Heart right ventricle (tissue), 16 donors: Measurements from ENCODE around the gene DBR1. TPM values are rescaled to one million over a fixed set of nuclear protein-coding genes. Genes with fewer than 3 reads are reported as not detected.

ENCODE experiments used
- ATAC-seq, 8 donors: fragments of 200-7000 bp; cut with Tn5 transposase; one replicate each; pipeline ENCODE4 v1.9.1; 2020; ENCODE audit warnings: mild to moderate bottlenecking in 8 of 8, moderate library complexity in 8 of 8, moderate number of reproducible peaks in 1 of 8
- DNase-seq, 2 donors: peaks; one replicate each; pipeline ENCODE4 v3.0.0-alpha.2; 2020
- H3K27ac ChIP-seq, 10 donors: fragments of 200-600 bp; sonication (generic) in 2 of 10; one replicate each; pipeline versions ENCODE4 v1.5.0 to v1.8.0; 2020 to 2022; ENCODE audit warnings: mild to moderate bottlenecking in 3 of 10
- H3K27me3 ChIP-seq, 7 donors: fragments of 200-600 bp; one replicate each; pipeline ENCODE4 v1.8.0; 2021 to 2022; ENCODE audit warnings: mild to moderate bottlenecking in 2 of 7
- H3K36me3 ChIP-seq, 9 donors: fragments of 200-600 bp; sonication (generic) in 1 of 9; one replicate each; pipeline versions ENCODE4 v1.5.0 to v1.8.0; 2020 to 2022; ENCODE audit warnings: mild to moderate bottlenecking in 2 of 9
- H3K4me1 ChIP-seq, 9 donors: fragments of 200-600 bp; sonication (generic) in 1 of 9; one replicate each; pipeline versions ENCODE4 v1.5.0 to v1.8.0; 2020 to 2022; ENCODE audit warnings: mild to moderate bottlenecking in 4 of 9
- H3K4me3 ChIP-seq, 10 donors: fragments of 200-600 bp; sonication (generic) in 2 of 10; one replicate each; pipeline versions ENCODE4 v1.5.0 to v1.8.0; 2020 to 2022; ENCODE audit warnings: mild to moderate bottlenecking in 7 of 10, moderate library complexity in 2 of 10
- H3K9me3 ChIP-seq, 11 donors: fragments of 200-600 bp in 10 of 11; sonication (generic) in 2 of 11; one replicate each; pipeline versions ENCODE4 v1.5.0 to v1.8.0; 2013 to 2022; ENCODE audit warnings: mild to moderate bottlenecking in 2 of 11, control low read depth in 1 of 11, moderate library complexity in 1 of 11
- WGBS, 2 donors: extraction: QIAGEN DNeasy Blood & Tissue Kit; methylation state at CpG; one replicate each; pipeline ENCODE4 v1.1.7; 2013; ENCODE audit warnings: inconsistent platforms in 1 of 2; 5-methylcytosine and 5-hydroxymethylcytosine counted together
- intact Hi-C, 10 donors: fragments of 100-400 bp; cut with DNase I; formaldehyde crosslinking; loops; one replicate each; pipeline versions ENCODE4 v1.11.1 to v1.14.2; 2022
- long read RNA-seq, 3 donors: library from polyadenylated mRNA; unstranded; transcript quantifications; one replicate each; pipeline ENCODE4 v2.0.0, GENCODE V29; 2020 to 2021
- polyA plus RNA-seq, 2 donors: library from polyadenylated mRNA; stranded (reverse); fragments of 200-250 nt; gene quantifications; one replicate each; pipeline ENCODE4 v1.2.3, GENCODE V29; 2013
- total RNA-seq, 10 donors: library from RNA; stranded (reverse); fragmentation: NEBNext Ultra II Directional in 3 of 10; extraction: Animal tissue kit (Norgen Biotek cat#: 25700) in 3 of 10; gene quantifications; one replicate each; pipeline versions ENCODE4 v1.2.1 to v1.2.4, GENCODE V29; 2021 to 2023
- TF ChIP-seq, protein P1 (sequence below), 9 donors: fragments of 200-600 bp; sonication (generic) in 2 of 9; IDR thresholded peaks; one replicate each; pipeline versions ENCODE4 v1.5.0 to v1.8.0; 2021 to 2022; ENCODE audit warnings: antibody characterized with exemption in 9 of 9, mild to moderate bottlenecking in 5 of 9, moderate library complexity in 1 of 9
- donor health status: Arrhythmogenic right ventricular cardiomyopathy.
- donor health status: ischemic (EF 13 %, LVEDD 7.1; RV severe dilation, severe dysfunction).
- donor health status: healthy with polysubstance abuse.
- donor health status: DM: no; HTN: yes; CAD: no.
- donor health status: DM: no; HTN: no; CAD: no.
- donor health status: ischemic (EF 25% LVEDD 6.9; RV normal size, moderate dysfunction).
- donor health status: ischemic (EF 25% LVEDD 5.7; RV mildly dilated, moderate dysfunction).
- donor health status: healthy.
- donor health status: DM: yes; HTN: yes; CAD: no.
- donor health status: Ischemic cardiomyopathy.
- donor health status: ischemic (EF 35%, LVEDD 5.7; RV mildly dilated, moderate dysfunction).
- donor health status: nonischemic (EF 11% LVEDD 7.7; RV severe dilation, severe dysfunction).
- donor health status: DM: yes; HTN: yes; CAD: no.
- donor health status: PGD.
- donor health status: ischemic (EF 29% LVEDD 5.4; RV normal size, mild dysfunction).
- donor health status: nonischemic (EF 23%, LVEDD 6.1; RV moderate dilation, normal function).

The DBR1 gene, protein sequence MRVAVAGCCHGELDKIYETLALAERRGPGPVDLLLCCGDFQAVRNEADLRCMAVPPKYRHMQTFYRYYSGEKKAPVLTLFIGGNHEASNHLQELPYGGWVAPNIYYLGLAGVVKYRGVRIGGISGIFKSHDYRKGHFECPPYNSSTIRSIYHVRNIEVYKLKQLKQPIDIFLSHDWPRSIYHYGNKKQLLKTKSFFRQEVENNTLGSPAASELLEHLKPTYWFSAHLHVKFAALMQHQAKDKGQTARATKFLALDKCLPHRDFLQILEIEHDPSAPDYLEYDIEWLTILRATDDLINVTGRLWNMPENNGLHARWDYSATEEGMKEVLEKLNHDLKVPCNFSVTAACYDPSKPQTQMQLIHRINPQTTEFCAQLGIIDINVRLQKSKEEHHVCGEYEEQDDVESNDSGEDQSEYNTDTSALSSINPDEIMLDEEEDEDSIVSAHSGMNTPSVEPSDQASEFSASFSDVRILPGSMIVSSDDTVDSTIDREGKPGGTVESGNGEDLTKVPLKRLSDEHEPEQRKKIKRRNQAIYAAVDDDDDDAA
- total RNA-seq (10 to 100 TPM in 2 of 10 donors, 1 to 10 TPM in 8; 6.4 to 10.5 (median 9.0) TPM), polyA plus RNA-seq (1 to 10 TPM; 3.3 to 5.5 TPM)
- long read RNA-seq, donor 1, transcript DBR1-201 (8 exons, 2,666 nt) = major isoform, 8 of 10 reads
- long read RNA-seq, donor 1, partial matches to known transcripts = 2 of 10 reads
- long read RNA-seq, donor 1, other reads (novel, unspliced or antisense) = 0 of 10 reads
- long read RNA-seq, donor 2, transcript DBR1-201 (8 exons, 2,666 nt) = major isoform, 8 of 9 reads
- long read RNA-seq, donor 2, partial matches to known transcripts = 1 of 9 reads
- long read RNA-seq, donor 2, other reads (novel, unspliced or antisense) = 0 of 9 reads
- long read RNA-seq, donor 3, transcript DBR1-201 (8 exons, 2,666 nt) = major isoform, 19 of 20 reads
- long read RNA-seq, donor 3, partial matches to known transcripts = 0 of 20 reads
- long read RNA-seq, donor 3, other reads (novel, unspliced or antisense) = 1 of 20 reads

GRCh38 chr3:138174421-138175131, at the start of gene DBR1:
DBR1 (minus strand) TSS chr3:138174921; CDS start chr3:138174795, 126 bp downstream.
- Histone ChIP-seq H3K4me3 (peak within 1 kb of the TSS; percentile 51 to 97 (median 73)), H3K27ac (peak within 1 kb of the TSS in 9 of 10 donors; percentile 67 to 94 (median 83)), H3K36me3 (peaks cover 0 to 39% (median 14%) of the 10 kb centered on the region in 9 donors), H3K27me3 (no peaks in the 10 kb centered on the region), H3K4me1 (peaks cover 0 to 30% (median 14%) of the 10 kb centered on the region in 9 donors), H3K9me3 (no peaks in the 10 kb centered on the region)
- peak; percentile 91 to 97 (median 95) for ATAC-seq
- 0% methylated on average over 38 of the region's 38 CpGs for WGBS, 2 donors
- intact Hi-C loops = loop anchor here in 2 of 10 donors (5.0 to 10.0 kb wide), 2 partner anchors 57 to 60 kb away; partner anchors contain the start of gene DZIP1L (in 2 of the 2)
- TF ChIP-seq, protein P1, sequence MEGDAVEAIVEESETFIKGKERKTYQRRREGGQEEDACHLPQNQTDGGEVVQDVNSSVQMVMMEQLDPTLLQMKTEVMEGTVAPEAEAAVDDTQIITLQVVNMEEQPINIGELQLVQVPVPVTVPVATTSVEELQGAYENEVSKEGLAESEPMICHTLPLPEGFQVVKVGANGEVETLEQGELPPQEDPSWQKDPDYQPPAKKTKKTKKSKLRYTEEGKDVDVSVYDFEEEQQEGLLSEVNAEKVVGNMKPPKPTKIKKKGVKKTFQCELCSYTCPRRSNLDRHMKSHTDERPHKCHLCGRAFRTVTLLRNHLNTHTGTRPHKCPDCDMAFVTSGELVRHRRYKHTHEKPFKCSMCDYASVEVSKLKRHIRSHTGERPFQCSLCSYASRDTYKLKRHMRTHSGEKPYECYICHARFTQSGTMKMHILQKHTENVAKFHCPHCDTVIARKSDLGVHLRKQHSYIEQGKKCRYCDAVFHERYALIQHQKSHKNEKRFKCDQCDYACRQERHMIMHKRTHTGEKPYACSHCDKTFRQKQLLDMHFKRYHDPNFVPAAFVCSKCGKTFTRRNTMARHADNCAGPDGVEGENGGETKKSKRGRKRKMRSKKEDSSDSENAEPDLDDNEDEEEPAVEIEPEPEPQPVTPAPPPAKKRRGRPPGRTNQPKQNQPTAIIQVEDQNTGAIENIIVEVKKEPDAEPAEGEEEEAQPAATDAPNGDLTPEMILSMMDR (IDR thresholded peaks at IDR 0.05) = no peak
- peak; percentile 69 to 91 for DNase-seq

DNA sequence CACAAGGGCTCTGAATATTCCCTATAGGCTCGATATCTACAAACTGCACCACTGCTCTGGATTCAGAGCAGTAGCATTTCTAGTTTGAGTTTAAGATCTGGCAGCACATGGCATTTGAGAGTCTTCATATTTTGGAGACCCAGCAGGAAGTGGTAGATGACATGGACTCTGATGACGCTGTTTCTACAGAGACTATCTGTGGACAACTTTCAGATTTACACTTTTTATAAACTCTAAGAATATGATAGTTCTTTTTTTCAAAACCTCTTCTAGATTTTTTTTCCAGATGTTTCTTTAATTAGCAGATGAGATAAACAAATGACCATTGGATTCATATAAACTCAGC, 48.2 kb upstream of the DBR1 start:
- Histone ChIP-seq H3K27me3 (no peaks in the 10 kb centered on the region), H3K4me3 (no peak overlapping the region), H3K9me3 (no peaks in the 10 kb centered on the region), H3K36me3 (peaks cover 0 to 62% (median 35%) of the 10 kb centered on the region in 9 donors), H3K4me1 (peaks cover 0 to 40% (median 7%) of the 10 kb centered on the region in 9 donors), H3K27ac (peak overlapping the region in 4 of 10 donors; percentile 4 to 83 (median 18))
- DNase-seq = no peak
- 70 to 78% methylated on average over 2 of the region's 2 CpGs for WGBS, 2 donors
- ATAC-seq = peak in 1 of 8 donors; percentile 16
- TF ChIP-seq, protein P1 (IDR thresholded peaks at IDR 0.05) = no peak
- intact Hi-C loops = no loop called here

- intact Hi-C loops = no loop called here
- no peaks in the 10 kb centered on the region for H3K9me3 ChIP-seq
- H3K36me3 ChIP-seq = peaks cover 0 to 56% (median 35%) of the 10 kb centered on the region in 9 donors
- H3K27me3 ChIP-seq = no peaks in the 10 kb centered on the region
- H3K4me1 ChIP-seq = peaks cover 0 to 43% (median 7%) of the 10 kb centered on the region in 9 donors
- TF ChIP-seq, protein P1 (IDR thresholded peaks at IDR 0.05) = no peak
- H3K4me3 ChIP-seq = no peak overlapping the region
- 53 to 66% methylated on average over 2 of the region's 2 CpGs for WGBS, 2 donors
- peak overlapping the region in 6 of 10 donors; percentile 4 to 83 (median 18) for H3K27ac ChIP-seq
- DNase-seq (no peak), ATAC-seq (no peak)
These were observed 47.6 kb upstream of the DBR1 start for GRCh38 chr3:138222131-138222941.
